ENCODE data around the gene PET100.

The PET100 gene

DNA sequence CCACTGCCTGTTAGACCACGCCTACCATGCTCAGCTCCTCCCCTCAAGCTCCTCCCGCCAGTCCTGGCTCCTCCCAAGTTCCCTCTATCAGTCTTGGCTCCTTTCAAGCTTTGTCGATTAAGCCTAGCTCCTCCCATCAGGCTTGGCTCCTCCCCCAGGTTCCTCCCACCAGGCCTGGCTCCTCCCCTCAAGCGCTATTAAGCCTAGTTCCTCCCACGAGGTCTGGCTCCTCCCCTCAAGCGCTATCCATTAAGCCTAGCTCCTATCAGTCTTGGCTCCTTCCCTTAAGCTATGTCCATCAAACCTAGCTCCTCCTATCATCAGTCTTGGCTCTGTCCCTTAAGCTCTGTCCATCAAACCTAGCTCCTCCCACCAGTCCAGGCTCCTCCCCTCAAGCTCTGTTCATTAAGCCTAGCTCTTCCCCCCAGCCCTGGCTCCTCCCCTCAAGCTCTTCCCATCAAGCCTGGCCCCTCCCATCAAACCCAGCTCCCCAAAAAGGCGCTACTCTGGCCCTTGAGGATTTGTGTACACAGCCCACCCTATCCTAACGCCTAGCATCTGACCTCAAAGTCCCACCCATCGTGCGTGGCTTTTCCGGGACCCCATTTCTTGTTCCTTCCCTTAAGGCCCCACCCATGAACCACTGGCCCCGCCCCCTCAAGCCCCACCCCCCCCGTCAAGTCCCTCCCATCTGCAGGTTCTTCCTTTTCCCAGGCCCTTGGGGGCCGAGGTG, 23.9 kb upstream of the PET100 start:
- no peak for DNase-seq (ENCODE audit: low read depth)
- TF ChIP-seq CTCF (IDR thresholded peaks at IDR 0.05; ENCODE audit: control insufficient read depth, extremely low read depth, insufficient read depth): no peak
- H3K4me3 ChIP-seq (ENCODE audit: low read depth, low read length): no peak overlapping the region

DNA sequence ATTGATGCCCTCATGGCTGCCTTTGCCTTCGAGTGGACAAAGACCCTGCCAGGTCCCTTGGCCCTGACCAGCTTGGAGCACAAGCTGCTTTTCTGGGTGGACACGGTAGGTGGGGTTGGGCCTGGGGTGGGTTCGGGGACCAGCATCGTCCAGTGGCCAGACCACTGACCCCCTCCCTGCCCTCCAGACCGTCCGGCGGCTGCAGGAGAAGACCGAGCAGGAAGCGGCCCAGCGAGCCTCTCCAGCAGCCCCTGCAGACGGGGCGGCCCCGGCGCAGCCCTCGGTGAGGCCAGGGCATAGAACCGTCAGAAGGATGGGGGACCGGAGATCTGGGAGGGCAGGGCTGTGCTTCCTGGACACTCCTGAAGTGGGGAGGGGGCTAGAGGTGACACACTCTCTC, 23.3 kb upstream of the PET100 start:
- TF ChIP-seq CTCF (IDR thresholded peaks at IDR 0.05; ENCODE audit: control insufficient read depth, extremely low read depth, insufficient read depth): no peak
- DNase-seq (ENCODE audit: low read depth): no peak
- no peak overlapping the region for H3K4me3 ChIP-seq (ENCODE audit: low read depth, low read length)

DNA sequence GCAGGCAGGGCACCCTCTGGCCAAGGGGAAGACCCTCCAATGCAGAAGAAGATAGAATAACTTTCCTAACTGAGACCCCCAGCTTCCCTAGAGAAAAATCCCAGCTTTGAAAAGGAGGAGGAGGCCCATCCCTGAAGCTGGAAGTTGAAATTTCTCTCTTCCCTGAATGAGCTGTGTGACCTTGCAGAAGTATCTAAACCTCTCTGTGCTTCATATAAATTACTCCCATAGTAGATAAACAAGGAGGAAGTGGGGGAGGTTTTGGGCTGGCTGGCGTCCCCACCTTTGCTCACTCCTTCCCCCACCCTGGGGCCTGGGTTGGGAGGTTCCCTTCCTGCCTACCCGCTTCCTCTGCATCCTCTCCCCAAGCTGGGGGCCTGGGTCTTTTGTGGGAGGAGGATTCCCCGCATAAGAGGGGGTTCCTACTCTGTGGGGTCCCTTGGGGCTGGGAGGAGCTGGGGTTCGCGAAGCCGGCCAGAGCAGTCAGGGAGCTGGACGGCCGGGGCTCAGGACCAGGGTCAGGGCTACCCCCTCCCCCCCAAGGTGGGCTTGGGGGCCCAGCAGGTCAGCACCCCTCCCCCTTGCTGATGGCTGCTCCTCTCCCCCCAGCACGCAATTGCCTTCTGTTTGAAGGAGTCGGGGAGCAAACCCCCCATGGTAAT, 22.2 kb upstream of the PET100 start:
- H3K4me3 ChIP-seq (ENCODE audit: low read depth, low read length): no peak overlapping the region
- DNase-seq (ENCODE audit: low read depth): no peak
- no peak for TF ChIP-seq CTCF (IDR thresholded peaks at IDR 0.05; ENCODE audit: control insufficient read depth, extremely low read depth, insufficient read depth)

GRCh38 chr19:7607874-7608560, 21.6 kb upstream of the PET100 start:
- no peak for DNase-seq (ENCODE audit: low read depth)
- no peak for TF ChIP-seq CTCF (IDR thresholded peaks at IDR 0.05; ENCODE audit: control insufficient read depth, extremely low read depth, insufficient read depth)
- no peak overlapping the region for H3K4me3 ChIP-seq (ENCODE audit: low read depth, low read length)

- TF ChIP-seq CTCF (IDR thresholded peaks at IDR 0.05; ENCODE audit: control insufficient read depth, extremely low read depth, insufficient read depth): no peak
- no peak for DNase-seq (ENCODE audit: low read depth)
- H3K4me3 ChIP-seq (ENCODE audit: low read depth, low read length): no peak overlapping the region
Observed at GRCh38 chr19:7610491-7611240, 18.9 kb upstream of the PET100 start.

DNA sequence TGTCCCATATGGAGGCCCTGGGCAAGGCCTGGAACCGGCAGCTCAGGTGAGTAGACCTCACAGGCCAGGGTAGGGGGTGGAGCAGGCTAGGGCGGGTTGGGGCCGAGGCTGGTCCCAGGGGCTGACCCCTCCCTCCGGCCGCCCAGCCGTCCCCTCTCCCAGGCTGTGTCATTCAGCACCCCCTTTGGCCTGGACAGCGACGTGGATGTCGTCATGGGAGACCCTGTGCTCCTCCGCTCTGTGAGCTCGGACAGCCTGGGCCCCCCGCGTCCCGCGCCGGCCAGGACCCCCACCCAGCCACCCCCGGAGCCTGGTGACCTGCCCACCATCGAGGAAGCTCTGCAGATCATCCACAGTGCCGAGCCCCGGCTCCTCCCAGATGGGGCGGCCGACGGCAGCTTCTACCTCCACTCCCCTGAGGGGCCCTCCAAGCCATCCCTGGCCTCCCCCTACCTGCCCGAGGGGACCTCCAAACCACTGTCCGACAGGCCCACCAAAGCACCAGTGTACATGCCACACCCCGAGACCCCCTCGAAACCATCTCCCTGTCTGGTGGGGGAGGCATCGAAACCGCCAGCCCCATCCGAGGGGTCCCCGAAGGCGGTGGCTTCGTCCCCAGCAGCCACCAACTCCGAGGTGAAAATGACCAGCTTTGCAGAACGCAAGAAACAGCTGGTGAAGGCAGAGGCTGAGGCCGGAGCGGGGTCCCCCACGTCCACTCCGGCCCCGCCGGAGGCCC, 17.9 kb upstream of the PET100 start:
- no peak for TF ChIP-seq CTCF (IDR thresholded peaks at IDR 0.05; ENCODE audit: control insufficient read depth, extremely low read depth, insufficient read depth)
- no peak for DNase-seq (ENCODE audit: low read depth)

More for the DNA sequence above, 17.9 kb upstream of the PET100 start:
- no peak overlapping the region for H3K4me3 ChIP-seq (ENCODE audit: low read depth, low read length)
